DOHH2 (cell line): ENCODE measurements around the gene GRHL3.

Source experiments
- EZH2phosphoT487 ChIP-seq: fragments of 200-600 bp; sonication (generic); IDR thresholded peaks from 2 replicates; pipeline ENCODE4 v1.6.1; 2017; ENCODE audit warnings: borderline replicate concordance, mild to moderate bottlenecking, antibody characterized with exemption, low read length, moderate library complexity, mixed read lengths
- TF ChIP-seq, protein P1 (sequence below): fragments of 200-600 bp; sonication (generic); IDR thresholded peaks from one replicate; pipeline ENCODE4 v1.5.1; 2014; ENCODE audit warnings: antibody characterized with exemption, mild to moderate bottlenecking, low read depth, low read length; ENCODE audit not compliant: poor library complexity, severe bottlenecking

DNA sequence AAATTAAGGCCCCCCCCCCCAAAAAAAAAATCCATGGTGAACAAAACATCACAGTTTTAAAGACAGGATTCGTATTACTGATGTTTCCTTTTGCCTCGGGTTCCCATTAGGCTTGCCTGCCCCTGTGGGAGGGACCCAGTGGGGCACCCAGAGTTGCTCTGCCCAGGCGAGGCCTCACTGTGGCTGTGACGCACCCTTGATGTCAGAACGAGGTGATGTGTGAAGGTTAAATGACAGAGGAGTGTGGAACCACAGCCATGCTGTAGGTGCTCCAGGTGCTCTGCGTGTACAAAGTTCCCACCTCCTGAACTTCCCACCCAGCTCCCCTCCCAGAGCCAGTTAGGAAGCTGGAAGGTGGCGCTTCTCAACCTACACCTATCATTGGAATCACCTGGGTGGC lies 37.9 kb downstream of the GRHL3 start:
- TF ChIP-seq, protein P1, sequence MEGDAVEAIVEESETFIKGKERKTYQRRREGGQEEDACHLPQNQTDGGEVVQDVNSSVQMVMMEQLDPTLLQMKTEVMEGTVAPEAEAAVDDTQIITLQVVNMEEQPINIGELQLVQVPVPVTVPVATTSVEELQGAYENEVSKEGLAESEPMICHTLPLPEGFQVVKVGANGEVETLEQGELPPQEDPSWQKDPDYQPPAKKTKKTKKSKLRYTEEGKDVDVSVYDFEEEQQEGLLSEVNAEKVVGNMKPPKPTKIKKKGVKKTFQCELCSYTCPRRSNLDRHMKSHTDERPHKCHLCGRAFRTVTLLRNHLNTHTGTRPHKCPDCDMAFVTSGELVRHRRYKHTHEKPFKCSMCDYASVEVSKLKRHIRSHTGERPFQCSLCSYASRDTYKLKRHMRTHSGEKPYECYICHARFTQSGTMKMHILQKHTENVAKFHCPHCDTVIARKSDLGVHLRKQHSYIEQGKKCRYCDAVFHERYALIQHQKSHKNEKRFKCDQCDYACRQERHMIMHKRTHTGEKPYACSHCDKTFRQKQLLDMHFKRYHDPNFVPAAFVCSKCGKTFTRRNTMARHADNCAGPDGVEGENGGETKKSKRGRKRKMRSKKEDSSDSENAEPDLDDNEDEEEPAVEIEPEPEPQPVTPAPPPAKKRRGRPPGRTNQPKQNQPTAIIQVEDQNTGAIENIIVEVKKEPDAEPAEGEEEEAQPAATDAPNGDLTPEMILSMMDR, result no peak
- no peak for TF ChIP-seq EZH2phosphoT487
